ENCODE data around the gene PPDPF.

DNA sequence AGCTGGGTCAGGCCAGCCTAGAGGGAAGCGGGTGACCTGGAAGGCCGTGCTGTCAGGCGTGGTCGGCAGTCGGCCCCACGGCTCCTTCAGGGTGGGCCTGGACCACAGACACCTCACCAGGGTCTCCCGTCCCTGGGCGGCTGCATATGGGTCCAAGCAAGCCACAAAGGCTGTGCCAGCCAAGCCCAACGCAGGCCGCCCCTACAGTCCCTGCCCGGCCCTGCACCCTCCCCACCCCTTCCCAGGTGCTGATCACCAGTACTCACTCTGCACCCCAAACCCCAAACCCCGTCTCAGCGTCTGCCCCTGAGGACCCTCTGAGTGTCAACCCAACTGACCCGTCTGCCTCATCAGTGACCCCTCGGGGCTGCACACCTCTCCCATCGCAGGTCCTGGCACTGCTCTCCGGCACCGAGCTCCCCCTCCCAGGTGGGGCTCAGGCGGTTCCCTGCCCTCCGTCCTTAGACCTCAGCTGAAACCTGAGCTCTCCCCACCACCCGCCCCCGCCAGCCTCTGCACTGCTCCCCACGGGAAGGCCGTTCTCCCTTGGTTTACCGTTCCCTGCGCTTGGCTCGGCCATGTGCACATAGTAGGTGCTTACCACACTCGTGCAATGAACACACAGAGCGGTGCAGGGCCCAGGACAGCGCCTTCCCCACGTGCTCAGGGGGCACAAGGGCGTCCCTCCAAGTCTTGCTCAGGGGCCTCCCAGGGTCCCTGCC, 1.5 kb upstream of the PPDPF start:
- TF ChIP-seq CTCF (IDR thresholded peaks at IDR 0.05) (no peak), POLR2A (IDR thresholded peaks at IDR 0.05) (no peak)
